Activated CD8-positive, alpha-beta T cell treated with anti-CD3 and anti-CD28 coated beads, Interleukin-2, amount 10 ng/mL, durations not matched to agents 7 days and 5 days (primary cell): Measurements from ENCODE around the gene KLHL2. TPM values are rescaled to one million over a fixed set of nuclear protein-coding genes. Genes with fewer than 3 reads are reported as not detected.

Source experiments
- ATAC-seq: fragments of 150-1000 bp; cut with Tn5 transposase; one replicate; pipeline ENCODE4 v1.10.0; 2021; ENCODE audit warnings: moderate library complexity
- CTCF ChIA-PET: fragments of 350-600 bp; sonication (Branson Sonifier 250); formaldehyde crosslinking; loops from one replicate; lab custom pipeline; 2021; ENCODE audit warnings: antibody characterized with exemption; lab: Charles Lee
- POLR2A ChIA-PET: fragments of 350-600 bp; sonication (Branson Sonifier 250); formaldehyde crosslinking; loops from one replicate; lab custom pipeline; 2021; ENCODE audit warnings: antibody characterized with exemption; lab: Charles Lee
- DNase-seq: peaks from one replicate; pipeline ENCODE4 v3.0.0-alpha.2; 2020
- H3K27ac Mint-ChIP-seq: one replicate; pipeline ENCODE4 v1.8.0; 2021; ENCODE audit warnings: mild to moderate bottlenecking, mixed read lengths
- H3K27me3 Mint-ChIP-seq: one replicate; pipeline ENCODE4 v1.8.0; 2021; ENCODE audit warnings: low read depth, mixed read lengths
- H3K36me3 Mint-ChIP-seq: one replicate; pipeline ENCODE4 v1.8.0; 2021; ENCODE audit warnings: low read depth, mixed read lengths
- H3K4me1 Mint-ChIP-seq: one replicate; pipeline ENCODE4 v1.8.0; 2021; ENCODE audit warnings: low read depth, mixed read lengths
- H3K4me3 Mint-ChIP-seq: one replicate; pipeline ENCODE4 v1.8.0; 2021; ENCODE audit warnings: mild to moderate bottlenecking, mixed read lengths
- H3K9me3 Mint-ChIP-seq: one replicate; pipeline ENCODE4 v1.8.0; 2022; ENCODE audit warnings: mixed read lengths; ENCODE audit not compliant: insufficient read depth
- total RNA-seq, 2 experiments: library from RNA; stranded (reverse); gene quantifications; one replicate each; pipeline ENCODE4 v1.2.3, GENCODE V29; 2021

Gene KLHL2
- total RNA-seq, 2 experiments from 2014 or later = 32.9 to 36.4 TPM

- Mint-ChIP-seq H3K27me3 (peaks cover 32% of the 10 kb centered on the region), H3K36me3 (no peaks in the 10 kb centered on the region)
These were observed 163.2 kb downstream of the KLHL2 start for GRCh38 chr4:165370530-165370929.

More at GRCh38 chr4:165370530-165370929, 163.2 kb downstream of the KLHL2 start:
- no peak overlapping the region for H3K27ac Mint-ChIP-seq
- H3K4me1 Mint-ChIP-seq = peaks cover 4% of the 10 kb centered on the region
- POLR2A ChIA-PET = no interaction called here
- H3K4me3 Mint-ChIP-seq = no peak overlapping the region
- DNase-seq (no peak), ATAC-seq (no peak)
- CTCF ChIA-PET = no interaction called here
- H3K9me3 Mint-ChIP-seq = no peaks in the 10 kb centered on the region

Other genes with a start within 250 kb of the KLHL2 start
- 1 to 10 TPM; 1.0 to 1.8 TPM for gene TRIM61, start 229.9 kb upstream of the KLHL2 start, total RNA-seq
- gene TRIM60, start 175.6 kb upstream of the KLHL2 start, total RNA-seq = not detected
- gene TRIM75, start 153.7 kb upstream of the KLHL2 start, total RNA-seq = not detected
- gene TMEM192, start 94.7 kb upstream of the KLHL2 start, total RNA-seq = 1 to 10 TPM; 6.7 to 8.4 TPM
- 10 to 100 TPM; 47.4 to 51.6 TPM for gene MSMO1, start 120.1 kb downstream of the KLHL2 start, total RNA-seq
- not detected for gene CPE, start 171.4 kb downstream of the KLHL2 start, total RNA-seq